ENCODE results near the gene MDH1. TPM values are rescaled to one million over a fixed set of nuclear protein-coding genes. Genes with fewer than 3 reads are reported as not detected.
A peak's percentile ranks its signal among the peaks of the same experiment; 100 is the strongest.
"Not testable (repeated sequence)": the region's sequence is repeated elsewhere in the genome, so short reads cannot be mapped to it uniquely, and the experiment has no call there.

Gene MDH1
- total RNA-seq, 3 donors from 2014 or later, result 125 to 574 (median 147) TPM

DNA sequence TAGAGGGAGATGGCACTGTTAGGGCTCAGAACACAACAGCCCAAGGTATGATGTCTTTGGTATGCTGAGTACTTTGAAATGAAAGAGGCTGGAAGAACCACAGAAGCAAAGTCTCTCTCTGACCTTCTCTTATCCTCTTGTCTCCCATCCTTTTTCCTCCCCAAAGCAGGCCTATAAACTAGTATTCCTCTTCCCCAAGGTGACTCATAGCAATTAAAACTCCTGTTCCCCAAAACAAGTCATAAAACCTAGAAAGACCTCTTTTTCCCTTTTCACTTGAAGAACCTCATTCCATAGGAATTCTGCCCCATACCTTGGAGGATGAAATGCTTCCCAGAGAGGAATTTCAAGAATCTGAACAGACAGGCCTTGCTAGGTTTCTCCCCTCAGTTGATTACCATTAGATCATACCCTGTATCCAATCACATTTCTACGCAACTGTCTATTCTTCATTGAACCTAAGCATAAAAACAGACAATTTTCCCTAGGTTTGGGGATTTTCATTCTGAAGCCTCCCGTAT lies 25.7 kb downstream of the MDH1 start:
- DNase-seq (ENCODE audit: low spot score in 2 of 2), result no peak
- no peaks in the 10 kb centered on the region for H3K27me3 ChIP-seq
- no peak for TF ChIP-seq POLR2A (IDR thresholded peaks at IDR 0.05)
- TF ChIP-seq, protein P1, sequence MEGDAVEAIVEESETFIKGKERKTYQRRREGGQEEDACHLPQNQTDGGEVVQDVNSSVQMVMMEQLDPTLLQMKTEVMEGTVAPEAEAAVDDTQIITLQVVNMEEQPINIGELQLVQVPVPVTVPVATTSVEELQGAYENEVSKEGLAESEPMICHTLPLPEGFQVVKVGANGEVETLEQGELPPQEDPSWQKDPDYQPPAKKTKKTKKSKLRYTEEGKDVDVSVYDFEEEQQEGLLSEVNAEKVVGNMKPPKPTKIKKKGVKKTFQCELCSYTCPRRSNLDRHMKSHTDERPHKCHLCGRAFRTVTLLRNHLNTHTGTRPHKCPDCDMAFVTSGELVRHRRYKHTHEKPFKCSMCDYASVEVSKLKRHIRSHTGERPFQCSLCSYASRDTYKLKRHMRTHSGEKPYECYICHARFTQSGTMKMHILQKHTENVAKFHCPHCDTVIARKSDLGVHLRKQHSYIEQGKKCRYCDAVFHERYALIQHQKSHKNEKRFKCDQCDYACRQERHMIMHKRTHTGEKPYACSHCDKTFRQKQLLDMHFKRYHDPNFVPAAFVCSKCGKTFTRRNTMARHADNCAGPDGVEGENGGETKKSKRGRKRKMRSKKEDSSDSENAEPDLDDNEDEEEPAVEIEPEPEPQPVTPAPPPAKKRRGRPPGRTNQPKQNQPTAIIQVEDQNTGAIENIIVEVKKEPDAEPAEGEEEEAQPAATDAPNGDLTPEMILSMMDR (IDR thresholded peaks at IDR 0.05), result no peak
- no peak for TF ChIP-seq POLR2AphosphoS5 (IDR thresholded peaks at IDR 0.05)
- H3K27ac ChIP-seq, result peak overlapping the region; percentile 21 to 66
- no peaks in the 10 kb centered on the region for H3K9me3 ChIP-seq
- no peak overlapping the region for H3K4me3 ChIP-seq
- intact Hi-C loops (cut with DNase I; ENCODE audit: low total_unique reads), result no loop called here
- H3K4me1 ChIP-seq, result no peaks in the 10 kb centered on the region
- H3K36me3 ChIP-seq, result no peaks in the 10 kb centered on the region

DNA sequence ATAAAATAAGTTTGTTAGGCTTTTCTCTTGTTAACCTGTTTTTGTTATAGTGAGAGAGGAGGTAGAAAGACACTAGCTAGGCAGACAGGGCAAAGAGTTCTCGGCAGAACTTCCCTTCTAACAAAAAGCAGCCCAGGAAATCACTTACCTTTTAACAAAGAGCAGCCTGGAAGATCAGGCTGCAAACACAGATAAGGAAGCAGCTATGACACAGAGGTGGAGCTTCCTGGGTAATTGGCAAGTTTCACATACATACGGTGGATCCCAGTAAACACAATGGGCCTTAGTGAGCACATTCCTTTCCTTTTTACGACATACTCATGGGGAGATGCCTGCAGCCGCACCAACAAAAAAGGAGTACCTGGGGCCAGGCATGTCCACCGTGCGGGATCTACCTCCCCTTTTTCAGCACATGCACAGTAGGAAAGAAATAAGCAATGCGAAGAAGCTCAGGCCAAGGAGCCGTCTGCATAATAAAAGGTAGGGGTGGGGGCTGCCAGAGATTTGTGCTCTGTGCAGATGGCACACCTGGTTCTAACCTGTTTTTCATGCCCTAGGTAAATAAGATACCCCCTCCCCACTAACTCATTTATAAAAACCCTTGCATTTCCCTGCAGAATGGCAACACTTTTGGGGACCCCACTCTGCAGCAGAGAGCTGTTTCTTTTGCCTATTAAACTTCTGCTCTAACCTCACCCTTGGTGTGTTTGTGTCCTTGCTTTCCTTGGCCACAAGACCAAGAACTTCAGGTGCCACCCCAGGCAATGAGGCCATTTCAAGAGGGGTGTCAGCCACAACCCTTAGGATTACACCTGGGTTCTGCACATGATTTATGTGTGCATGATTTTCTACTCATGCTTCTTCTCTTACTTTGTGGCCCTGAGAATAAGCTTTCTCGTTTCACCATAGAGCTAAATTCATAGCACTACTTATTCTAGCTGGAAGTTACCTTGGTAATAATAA lies 26.5 kb downstream of the MDH1 start:
- DNase-seq (ENCODE audit: low spot score in 2 of 2), result no peak
- Histone ChIP-seq H3K27ac (peak overlapping the region; percentile 21 to 66), H3K9me3 (no peaks in the 10 kb centered on the region), H3K4me3 (no peak overlapping the region), H3K4me1 (no peaks in the 10 kb centered on the region), H3K27me3 (no peaks in the 10 kb centered on the region), H3K36me3 (no peaks in the 10 kb centered on the region)
- TF ChIP-seq POLR2A (IDR thresholded peaks at IDR 0.05) (no peak), POLR2AphosphoS5 (IDR thresholded peaks at IDR 0.05) (no peak)
- TF ChIP-seq, protein P1 (IDR thresholded peaks at IDR 0.05), result no peak
- intact Hi-C loops (cut with DNase I; ENCODE audit: low total_unique reads), result no loop called here

DNA sequence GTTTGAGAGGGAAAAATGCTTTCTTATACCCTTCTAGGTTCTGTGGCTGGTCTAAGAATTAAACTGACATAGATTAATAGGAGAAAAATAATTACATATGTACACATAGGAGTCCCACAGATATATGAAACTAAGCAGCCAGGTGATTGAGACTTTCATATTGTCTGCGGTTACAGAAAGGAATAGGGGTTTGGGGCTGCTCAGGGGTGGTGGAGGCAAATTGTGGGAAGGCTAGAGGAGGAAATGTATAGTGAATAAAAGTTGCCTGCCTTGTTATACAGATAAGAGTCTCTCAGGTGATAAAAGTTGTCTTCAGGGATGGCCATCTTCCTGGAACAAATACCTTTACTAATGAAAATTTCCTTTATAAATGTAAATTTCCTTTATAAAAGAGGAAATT lies 28.6 kb downstream of the MDH1 start:
- H3K27me3 ChIP-seq, result no peaks in the 10 kb centered on the region
- no peak for TF ChIP-seq POLR2AphosphoS5 (IDR thresholded peaks at IDR 0.05)
- TF ChIP-seq, protein P1 (IDR thresholded peaks at IDR 0.05), result no peak
- no peak for TF ChIP-seq POLR2A (IDR thresholded peaks at IDR 0.05)
- H3K27ac ChIP-seq, result no peak overlapping the region
- H3K4me3 ChIP-seq, result no peak overlapping the region
- intact Hi-C loops (cut with DNase I; ENCODE audit: low total_unique reads), result no loop called here
- H3K4me1 ChIP-seq, result no peaks in the 10 kb centered on the region
- H3K9me3 ChIP-seq, result no peaks in the 10 kb centered on the region
- no peak for DNase-seq (ENCODE audit: low spot score in 2 of 2)
- H3K36me3 ChIP-seq, result no peaks in the 10 kb centered on the region

DNA sequence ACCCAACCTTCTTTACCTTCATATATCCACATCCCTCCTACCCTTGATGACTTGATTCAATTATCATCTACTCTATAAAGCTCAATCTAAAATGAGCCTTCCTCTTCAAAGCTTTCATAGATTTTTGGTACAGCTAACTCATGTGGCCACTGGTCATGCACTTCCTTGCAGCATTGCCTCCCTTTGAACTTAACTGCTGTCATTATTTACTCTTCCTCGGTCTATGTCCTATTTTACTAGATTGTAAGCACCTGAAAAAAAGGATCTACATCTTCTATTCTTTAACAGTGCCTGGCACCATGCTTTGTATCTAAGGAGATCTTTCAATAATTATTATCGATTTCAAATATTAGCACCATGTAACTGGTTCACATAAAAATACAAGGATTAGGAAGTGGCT lies 30.6 kb downstream of the MDH1 start:
- no peak overlapping the region for H3K4me3 ChIP-seq
- intact Hi-C loops (cut with DNase I; ENCODE audit: low total_unique reads), result no loop called here
- DNase-seq (ENCODE audit: low spot score in 2 of 2), result no peak
- H3K36me3 ChIP-seq, result no peaks in the 10 kb centered on the region
- no peaks in the 10 kb centered on the region for H3K4me1 ChIP-seq
- TF ChIP-seq, protein P1 (IDR thresholded peaks at IDR 0.05), result no peak
- no peak for TF ChIP-seq POLR2A (IDR thresholded peaks at IDR 0.05)
- TF ChIP-seq POLR2AphosphoS5 (IDR thresholded peaks at IDR 0.05), result no peak
- no peaks in the 10 kb centered on the region for H3K27me3 ChIP-seq
- H3K27ac ChIP-seq, result no peak overlapping the region
- no peaks in the 10 kb centered on the region for H3K9me3 ChIP-seq

DNA sequence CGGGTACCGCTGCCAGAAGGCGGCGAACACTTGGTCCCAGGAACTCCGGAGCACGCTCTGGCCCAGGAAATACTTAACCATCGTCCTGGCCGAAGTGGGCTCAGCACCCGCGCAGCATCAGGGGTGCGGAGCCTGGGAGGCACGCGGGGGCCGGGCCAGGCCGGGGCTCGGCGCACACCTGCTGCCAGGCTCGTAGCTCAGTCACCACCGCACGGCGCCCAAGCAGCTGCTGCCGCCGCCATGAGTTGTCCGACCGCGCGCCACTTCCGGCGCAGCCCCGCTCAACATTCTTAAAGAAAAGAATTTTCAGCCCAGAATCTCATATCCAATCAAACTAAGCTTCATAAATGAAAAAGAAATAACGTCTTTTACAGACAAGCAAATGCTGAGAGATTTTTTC lies 34.0 kb downstream of the MDH1 start:
- Histone ChIP-seq H3K36me3 (no peaks in the 10 kb centered on the region), H3K27me3 (no peaks in the 10 kb centered on the region), H3K4me1 (no peaks in the 10 kb centered on the region), H3K9me3 (no peaks in the 10 kb centered on the region), H3K4me3 (no peak overlapping the region), H3K27ac (no peak overlapping the region)
- DNase-seq (ENCODE audit: low spot score in 2 of 2), result no peak
- TF ChIP-seq, protein P1 (IDR thresholded peaks at IDR 0.05), result no peak
- TF ChIP-seq POLR2A (IDR thresholded peaks at IDR 0.05) (no peak), POLR2AphosphoS5 (IDR thresholded peaks at IDR 0.05) (no peak)
- intact Hi-C loops (cut with DNase I; ENCODE audit: low total_unique reads), result no loop called here

DNA sequence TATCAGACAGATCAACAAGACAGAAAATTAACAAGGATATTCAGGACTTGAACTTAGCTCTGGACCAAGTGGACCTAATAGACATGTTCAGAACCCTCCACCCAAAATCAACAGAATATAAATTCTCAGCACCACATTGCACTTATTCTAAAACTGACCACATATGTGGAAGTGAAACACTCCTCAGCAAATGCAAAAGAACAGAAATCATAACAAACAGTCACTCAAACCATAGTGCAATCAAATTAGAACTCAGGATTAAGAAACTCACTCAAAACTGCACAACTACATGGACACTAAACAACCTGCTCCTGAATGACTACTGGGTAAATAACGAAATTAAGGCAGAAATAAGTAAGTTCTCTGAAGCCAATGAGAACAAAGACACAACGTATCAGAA lies 35.0 kb downstream of the MDH1 start:
- H3K27me3 ChIP-seq; H3K4me3 ChIP-seq; H3K27ac ChIP-seq; H3K4me1 ChIP-seq; intact Hi-C loops (cut with DNase I; ENCODE audit: low total_unique reads); H3K36me3 ChIP-seq; DNase-seq (ENCODE audit: low spot score in 2 of 2); H3K9me3 ChIP-seq: not testable (repeated sequence)
